Kidney (tissue), 14 donors: Measurements from ENCODE around the gene TMEM61. TPM values are rescaled to one million over a fixed set of nuclear protein-coding genes. Genes with fewer than 3 reads are reported as not detected.

Experiments used
- DNase-seq, 5 donors: peaks; one replicate each; pipeline ENCODE4 v3.0.0-alpha.2; 2013 to 2020
- FAIRE-seq: peaks from 2 replicates; lab custom pipeline; 2012; peaks lifted over from hg19 to GRCh38; lab: Jason Lieb, UNC
- H3K27ac ChIP-seq, 2 donors: one replicate each; pipeline ENCODE4 v1.7.0; 2013; ENCODE audit warnings: low read depth in 2 of 2, low read length in 2 of 2, inconsistent platforms in 1 of 2
- H3K27me3 ChIP-seq: one replicate; pipeline ENCODE4 v1.7.1; 2013; ENCODE audit warnings: low read length, inconsistent platforms; ENCODE audit not compliant: control insufficient read depth, insufficient read depth
- H3K36me3 ChIP-seq, 3 donors: one replicate each; pipeline versions ENCODE4 v1.7.0 to v1.7.1; 2013; ENCODE audit warnings: low read length in 3 of 3, control low read depth in 1 of 3, inconsistent platforms in 1 of 3; ENCODE audit not compliant: insufficient read depth in 3 of 3, control insufficient read depth in 2 of 3
- H3K4me1 ChIP-seq, 3 donors: one replicate each; pipeline versions ENCODE4 v1.7.0 to v1.7.1; 2013; ENCODE audit warnings: low read length in 3 of 3, inconsistent platforms in 1 of 3, low read depth in 1 of 3; ENCODE audit not compliant: control insufficient read depth in 2 of 3, insufficient read depth in 2 of 3
- H3K4me3 ChIP-seq, 3 donors: one replicate each; pipeline versions ENCODE4 v1.7.0 to v1.8.1; 2013; ENCODE audit warnings: low read length in 3 of 3, control low read depth in 1 of 3, inconsistent platforms in 1 of 3
- H3K9ac ChIP-seq, 3 donors: one replicate each; pipeline versions ENCODE4 v1.7.0 to v1.7.1; 2013; ENCODE audit warnings: low read length in 3 of 3, control low read depth in 1 of 3, inconsistent platforms in 1 of 3
- H3K9me3 ChIP-seq, 3 donors: one replicate each; pipeline versions ENCODE4 v1.7.0 to v1.7.1; 2013; ENCODE audit warnings: low read length in 3 of 3, control low read depth in 1 of 3, inconsistent platforms in 1 of 3; ENCODE audit not compliant: control insufficient read depth in 2 of 3, insufficient read depth in 1 of 3
- intact Hi-C: fragments of 100-400 bp; cut with DNase I; formaldehyde crosslinking; loops from one replicate; pipeline ENCODE4 v1.11.1; 2022
- polyA plus RNA-seq: library from polyadenylated mRNA; stranded (reverse); fragments of 350-450 nt; fragmentation: Illumina TruSeq; extraction: RNeasy Lipid Tissue Mini Kit (QIAGEN cat#74804); gene quantifications from one replicate; pipeline ENCODE4 v1.2.3, GENCODE V29; 2014; ENCODE audit warnings: low read depth, low replicate concordance; ENCODE audit not compliant: insufficient read depth
- total RNA-seq: library from RNA; stranded (reverse); fragmentation: NEBNext Ultra II Directional; extraction: Animal tissue kit (Norgen Biotek cat#: 25700); gene quantifications from one replicate; pipeline ENCODE4 v1.2.1, GENCODE V29; 2021
- TF ChIP-seq, protein P1 (sequence below): IDR thresholded peaks from 3 replicates; pipeline ENCODE4 v1.5.1; 2012; ENCODE audit warnings: mild to moderate bottlenecking, moderate library complexity, borderline replicate concordance; ENCODE audit not compliant: insufficient read depth; ENCODE audit errors: extremely low read depth
- donor health status: control.
- donor health status: control.
- donor health status: control.
- donor health status: control.
- donor health status: control.
- donor health status: DM: yes; HTN: yes; CAD: no.
- donor health status: Normal renal cell carcinoma (clear cell type).

TMEM61 gene
- total and polyA plus RNA-seq, 2 donors from 2014 or later, result 7.0 to 42.7 TPM

GRCh38 chr1:55033265-55033614 is 52.8 kb downstream of the TMEM61 start:
- Histone ChIP-seq H3K4me3 (no peak overlapping the region), H3K9me3 (no peaks in the 10 kb centered on the region), H3K36me3 (no peaks in the 10 kb centered on the region), H3K27me3 (peaks cover 9% of the 10 kb centered on the region), H3K9ac (no peak overlapping the region), H3K27ac (no peak overlapping the region), H3K4me1 (no peaks in the 10 kb centered on the region)
- intact Hi-C loops, result no loop called here
- TF ChIP-seq, protein P1, sequence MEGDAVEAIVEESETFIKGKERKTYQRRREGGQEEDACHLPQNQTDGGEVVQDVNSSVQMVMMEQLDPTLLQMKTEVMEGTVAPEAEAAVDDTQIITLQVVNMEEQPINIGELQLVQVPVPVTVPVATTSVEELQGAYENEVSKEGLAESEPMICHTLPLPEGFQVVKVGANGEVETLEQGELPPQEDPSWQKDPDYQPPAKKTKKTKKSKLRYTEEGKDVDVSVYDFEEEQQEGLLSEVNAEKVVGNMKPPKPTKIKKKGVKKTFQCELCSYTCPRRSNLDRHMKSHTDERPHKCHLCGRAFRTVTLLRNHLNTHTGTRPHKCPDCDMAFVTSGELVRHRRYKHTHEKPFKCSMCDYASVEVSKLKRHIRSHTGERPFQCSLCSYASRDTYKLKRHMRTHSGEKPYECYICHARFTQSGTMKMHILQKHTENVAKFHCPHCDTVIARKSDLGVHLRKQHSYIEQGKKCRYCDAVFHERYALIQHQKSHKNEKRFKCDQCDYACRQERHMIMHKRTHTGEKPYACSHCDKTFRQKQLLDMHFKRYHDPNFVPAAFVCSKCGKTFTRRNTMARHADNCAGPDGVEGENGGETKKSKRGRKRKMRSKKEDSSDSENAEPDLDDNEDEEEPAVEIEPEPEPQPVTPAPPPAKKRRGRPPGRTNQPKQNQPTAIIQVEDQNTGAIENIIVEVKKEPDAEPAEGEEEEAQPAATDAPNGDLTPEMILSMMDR, result no peak
- no peak for DNase-seq
- no peak for FAIRE-seq

- TF ChIP-seq, protein P1, result no peak
- intact Hi-C loops, result no loop called here
- Histone ChIP-seq H3K27ac (no peak overlapping the region), H3K4me3 (no peak overlapping the region), H3K9me3 (no peaks in the 10 kb centered on the region), H3K4me1 (no peaks in the 10 kb centered on the region), H3K9ac (no peak overlapping the region), H3K27me3 (peaks cover 9% of the 10 kb centered on the region), H3K36me3 (no peaks in the 10 kb centered on the region)
- FAIRE-seq (no peak), DNase-seq (peak in 3 of 5 donors; percentile 66 to 82 (median 79))
These were observed 54.2 kb downstream of the TMEM61 start for GRCh38 chr1:55034476-55035133.

- no peak overlapping the region for H3K9ac ChIP-seq
- no peak overlapping the region for H3K4me3 ChIP-seq
- H3K27ac ChIP-seq, result no peak overlapping the region
- no peaks in the 10 kb centered on the region for H3K9me3 ChIP-seq
- peaks cover 0 to 4% (median 0%) of the 10 kb centered on the region in 3 donors for H3K4me1 ChIP-seq
- H3K36me3 ChIP-seq, result no peaks in the 10 kb centered on the region
- H3K27me3 ChIP-seq, result peaks cover 13% of the 10 kb centered on the region
- DNase-seq (no peak), FAIRE-seq (no peak)
- TF ChIP-seq, protein P1, result no peak
- intact Hi-C loops, result no loop called here
These were observed 55.5 kb downstream of the TMEM61 start for GRCh38 chr1:55035904-55036303.
